Measurements from ENCODE around the gene CD3E.

Gene CD3E

GRCh38 chr11:118275176-118275575 is 29.4 kb upstream of the CD3E start:
- no peaks in the 10 kb centered on the region for H3K9me3 ChIP-seq (ENCODE audit: control insufficient read depth in 1 of 2, low read length in 2 of 2)
- no peaks in the 10 kb centered on the region for H3K4me1 ChIP-seq (ENCODE audit: control insufficient read depth in 1 of 2, insufficient read depth in 2 of 2, low read length in 2 of 2)
- no peak overlapping the region for H3K4me3 ChIP-seq (ENCODE audit: low read depth in 1 of 2, low read length in 2 of 2)
- no peaks in the 10 kb centered on the region for H3K27me3 ChIP-seq (ENCODE audit: low read depth, low read length)
- no peak overlapping the region for H3K27ac ChIP-seq (ENCODE audit: low read length)
- no peaks in the 10 kb centered on the region for H3K36me3 ChIP-seq (ENCODE audit: control insufficient read depth in 1 of 2, insufficient read depth in 2 of 2, low read length in 2 of 2)

- no peaks in the 10 kb centered on the region for H3K9me3 ChIP-seq (ENCODE audit: control insufficient read depth in 1 of 2, low read length in 2 of 2)
- no peaks in the 10 kb centered on the region for H3K27me3 ChIP-seq (ENCODE audit: low read depth, low read length)
- H3K4me1 ChIP-seq (ENCODE audit: control insufficient read depth in 1 of 2, insufficient read depth in 2 of 2, low read length in 2 of 2) = no peaks in the 10 kb centered on the region
- H3K4me3 ChIP-seq (ENCODE audit: low read depth in 1 of 2, low read length in 2 of 2) = no peak overlapping the region
- H3K27ac ChIP-seq (ENCODE audit: low read length) = no peak overlapping the region
- no peaks in the 10 kb centered on the region for H3K36me3 ChIP-seq (ENCODE audit: control insufficient read depth in 1 of 2, insufficient read depth in 2 of 2, low read length in 2 of 2)
These were observed 28.1 kb upstream of the CD3E start for GRCh38 chr11:118276422-118276821.

GRCh38 chr11:118277312-118277711 is 27.2 kb upstream of the CD3E start:
- H3K4me1 ChIP-seq (ENCODE audit: control insufficient read depth in 1 of 2, insufficient read depth in 2 of 2, low read length in 2 of 2) = no peaks in the 10 kb centered on the region
- no peak overlapping the region for H3K4me3 ChIP-seq (ENCODE audit: low read depth in 1 of 2, low read length in 2 of 2)
- no peaks in the 10 kb centered on the region for H3K9me3 ChIP-seq (ENCODE audit: control insufficient read depth in 1 of 2, low read length in 2 of 2)
- H3K27ac ChIP-seq (ENCODE audit: low read length) = no peak overlapping the region
- H3K36me3 ChIP-seq (ENCODE audit: control insufficient read depth in 1 of 2, insufficient read depth in 2 of 2, low read length in 2 of 2) = no peaks in the 10 kb centered on the region
- no peaks in the 10 kb centered on the region for H3K27me3 ChIP-seq (ENCODE audit: low read depth, low read length)

- H3K27ac ChIP-seq (ENCODE audit: low read length) = no peak overlapping the region
These were observed 23.2 kb upstream of the CD3E start for GRCh38 chr11:118281284-118281683.

GRCh38 chr11:118282606-118283005 is 21.9 kb upstream of the CD3E start:
- Histone ChIP-seq H3K4me1 (ENCODE audit: control insufficient read depth in 1 of 2, insufficient read depth in 2 of 2, low read length in 2 of 2) (no peaks in the 10 kb centered on the region), H3K36me3 (ENCODE audit: control insufficient read depth in 1 of 2, insufficient read depth in 2 of 2, low read length in 2 of 2) (no peaks in the 10 kb centered on the region), H3K27ac (ENCODE audit: low read length) (no peak overlapping the region), H3K4me3 (ENCODE audit: low read depth in 1 of 2, low read length in 2 of 2) (no peak overlapping the region), H3K9me3 (ENCODE audit: control insufficient read depth in 1 of 2, low read length in 2 of 2) (no peaks in the 10 kb centered on the region), H3K27me3 (ENCODE audit: low read depth, low read length) (no peaks in the 10 kb centered on the region)

More at GRCh38 chr11:118281284-118281683, 23.2 kb upstream of the CD3E start:
- H3K4me1 ChIP-seq (ENCODE audit: control insufficient read depth in 1 of 2, insufficient read depth in 2 of 2, low read length in 2 of 2) = no peaks in the 10 kb centered on the region
- H3K27me3 ChIP-seq (ENCODE audit: low read depth, low read length) = no peaks in the 10 kb centered on the region
- no peaks in the 10 kb centered on the region for H3K36me3 ChIP-seq (ENCODE audit: control insufficient read depth in 1 of 2, insufficient read depth in 2 of 2, low read length in 2 of 2)
- H3K4me3 ChIP-seq (ENCODE audit: low read depth in 1 of 2, low read length in 2 of 2) = no peak overlapping the region
- no peaks in the 10 kb centered on the region for H3K9me3 ChIP-seq (ENCODE audit: control insufficient read depth in 1 of 2, low read length in 2 of 2)

- H3K4me1 ChIP-seq (ENCODE audit: control insufficient read depth in 1 of 2, insufficient read depth in 2 of 2, low read length in 2 of 2) = no peaks in the 10 kb centered on the region
- no peaks in the 10 kb centered on the region for H3K36me3 ChIP-seq (ENCODE audit: control insufficient read depth in 1 of 2, insufficient read depth in 2 of 2, low read length in 2 of 2)
- no peak overlapping the region for H3K4me3 ChIP-seq (ENCODE audit: low read depth in 1 of 2, low read length in 2 of 2)
- no peak overlapping the region for H3K27ac ChIP-seq (ENCODE audit: low read length)
- no peaks in the 10 kb centered on the region for H3K27me3 ChIP-seq (ENCODE audit: low read depth, low read length)
- no peaks in the 10 kb centered on the region for H3K9me3 ChIP-seq (ENCODE audit: control insufficient read depth in 1 of 2, low read length in 2 of 2)
These were observed 21.4 kb upstream of the CD3E start for GRCh38 chr11:118283037-118283636.

- no peak overlapping the region for H3K27ac ChIP-seq (ENCODE audit: low read length)
These were observed 20.7 kb upstream of the CD3E start for GRCh38 chr11:118283756-118284350.

GRCh38 chr11:118286545-118286944 is 18.0 kb upstream of the CD3E start:
- Histone ChIP-seq H3K36me3 (ENCODE audit: control insufficient read depth in 1 of 2, insufficient read depth in 2 of 2, low read length in 2 of 2) (no peaks in the 10 kb centered on the region), H3K4me1 (ENCODE audit: control insufficient read depth in 1 of 2, insufficient read depth in 2 of 2, low read length in 2 of 2) (peaks cover 3% of the 10 kb centered on the region in 2 donors), H3K27me3 (ENCODE audit: low read depth, low read length) (no peaks in the 10 kb centered on the region), H3K27ac (ENCODE audit: low read length) (no peak overlapping the region), H3K4me3 (ENCODE audit: low read depth in 1 of 2, low read length in 2 of 2) (no peak overlapping the region), H3K9me3 (ENCODE audit: control insufficient read depth in 1 of 2, low read length in 2 of 2) (no peaks in the 10 kb centered on the region)

More at GRCh38 chr11:118283756-118284350, 20.7 kb upstream of the CD3E start:
- H3K4me3 ChIP-seq (ENCODE audit: low read depth in 1 of 2, low read length in 2 of 2) = no peak overlapping the region
- no peaks in the 10 kb centered on the region for H3K36me3 ChIP-seq (ENCODE audit: control insufficient read depth in 1 of 2, insufficient read depth in 2 of 2, low read length in 2 of 2)
- H3K27me3 ChIP-seq (ENCODE audit: low read depth, low read length) = no peaks in the 10 kb centered on the region
- H3K4me1 ChIP-seq (ENCODE audit: control insufficient read depth in 1 of 2, insufficient read depth in 2 of 2, low read length in 2 of 2) = no peaks in the 10 kb centered on the region
- H3K9me3 ChIP-seq (ENCODE audit: control insufficient read depth in 1 of 2, low read length in 2 of 2) = no peaks in the 10 kb centered on the region

GRCh38 chr11:118287006-118287405 is 17.5 kb upstream of the CD3E start:
- no peaks in the 10 kb centered on the region for H3K36me3 ChIP-seq (ENCODE audit: control insufficient read depth in 1 of 2, insufficient read depth in 2 of 2, low read length in 2 of 2)
- H3K4me3 ChIP-seq (ENCODE audit: low read depth in 1 of 2, low read length in 2 of 2) = no peak overlapping the region
- no peaks in the 10 kb centered on the region for H3K27me3 ChIP-seq (ENCODE audit: low read depth, low read length)
- H3K4me1 ChIP-seq (ENCODE audit: control insufficient read depth in 1 of 2, insufficient read depth in 2 of 2, low read length in 2 of 2) = peaks cover 3% of the 10 kb centered on the region in 2 donors
- no peaks in the 10 kb centered on the region for H3K9me3 ChIP-seq (ENCODE audit: control insufficient read depth in 1 of 2, low read length in 2 of 2)
- no peak overlapping the region for H3K27ac ChIP-seq (ENCODE audit: low read length)

- no peaks in the 10 kb centered on the region for H3K36me3 ChIP-seq (ENCODE audit: control insufficient read depth in 1 of 2, insufficient read depth in 2 of 2, low read length in 2 of 2)
- no peak overlapping the region for H3K27ac ChIP-seq (ENCODE audit: low read length)
These were observed 15.1 kb upstream of the CD3E start for GRCh38 chr11:118289401-118289800.

GRCh38 chr11:118290923-118291322 is 13.6 kb upstream of the CD3E start:
- Histone ChIP-seq H3K27ac (ENCODE audit: low read length) (no peak overlapping the region), H3K4me1 (ENCODE audit: control insufficient read depth in 1 of 2, insufficient read depth in 2 of 2, low read length in 2 of 2) (peaks cover 3% of the 10 kb centered on the region in 2 donors), H3K9me3 (ENCODE audit: control insufficient read depth in 1 of 2, low read length in 2 of 2) (no peaks in the 10 kb centered on the region), H3K4me3 (ENCODE audit: low read depth in 1 of 2, low read length in 2 of 2) (no peak overlapping the region), H3K36me3 (ENCODE audit: control insufficient read depth in 1 of 2, insufficient read depth in 2 of 2, low read length in 2 of 2) (no peaks in the 10 kb centered on the region), H3K27me3 (ENCODE audit: low read depth, low read length) (no peaks in the 10 kb centered on the region)

More at GRCh38 chr11:118289401-118289800, 15.1 kb upstream of the CD3E start:
- Histone ChIP-seq H3K27me3 (ENCODE audit: low read depth, low read length) (no peaks in the 10 kb centered on the region), H3K4me3 (ENCODE audit: low read depth in 1 of 2, low read length in 2 of 2) (no peak overlapping the region), H3K9me3 (ENCODE audit: control insufficient read depth in 1 of 2, low read length in 2 of 2) (no peaks in the 10 kb centered on the region), H3K4me1 (ENCODE audit: control insufficient read depth in 1 of 2, insufficient read depth in 2 of 2, low read length in 2 of 2) (peaks cover 3% of the 10 kb centered on the region in 2 donors)
